Activated T-cell treated with anti-CD3 and anti-CD28 coated beads for 24 hours (primary cell): Measurements from ENCODE around the gene UQCRC1.
"Not testable (repeated sequence)": the region's sequence is repeated elsewhere in the genome, so short reads cannot be mapped to it uniquely, and the experiment has no call there.

Experiments used
- DNase-seq: peaks from one replicate; pipeline ENCODE4 v3.0.0-alpha.2; 2020; ENCODE audit warnings: low read depth

UQCRC1 gene

DNA sequence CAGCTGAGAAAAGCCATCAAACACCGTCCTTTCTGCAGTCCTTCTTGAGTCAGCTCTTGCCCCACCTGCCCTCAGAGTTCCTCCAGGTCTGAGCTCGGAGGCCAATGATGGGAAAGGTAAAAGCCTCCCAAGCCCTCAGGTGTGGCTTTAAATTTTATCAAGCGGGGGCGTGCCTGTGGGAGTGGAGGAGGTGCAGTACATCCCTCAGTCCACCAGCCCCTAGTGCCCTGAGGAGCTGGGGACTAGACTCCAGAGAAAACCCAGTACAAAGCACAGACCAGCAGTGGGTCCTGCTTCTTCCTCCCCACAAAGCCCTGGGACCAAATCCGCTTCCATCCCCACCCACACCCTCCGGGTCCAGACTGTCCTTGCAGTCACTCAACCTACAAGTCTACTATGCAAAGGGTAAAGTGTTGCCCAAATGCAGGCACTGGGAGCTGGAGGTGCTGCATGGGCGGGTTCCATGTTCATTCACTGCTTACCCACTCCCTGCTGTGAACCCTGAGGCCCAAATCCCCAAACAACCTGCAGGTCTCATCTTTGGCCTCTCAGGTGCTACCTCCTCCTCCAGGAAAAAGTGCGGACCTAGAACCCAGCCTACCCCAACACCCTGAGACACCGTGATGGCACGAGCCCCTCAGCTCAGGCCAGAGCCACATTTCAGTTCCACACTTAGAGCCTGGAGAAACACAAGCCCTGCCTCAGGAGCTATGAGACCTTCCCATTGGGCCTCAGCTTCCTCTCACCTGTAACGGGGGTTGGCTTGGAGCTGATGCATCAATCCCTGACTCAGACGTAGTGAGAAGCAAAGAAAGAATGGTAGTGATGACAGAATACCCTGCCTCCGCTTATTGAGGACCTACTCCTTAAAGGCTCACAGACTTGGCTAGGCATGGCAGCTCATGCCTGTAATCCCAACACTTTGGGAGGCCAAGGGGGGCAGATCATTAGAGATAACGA is 55.3 kb downstream of the UQCRC1 start:
- DNase-seq: no peak

DNA sequence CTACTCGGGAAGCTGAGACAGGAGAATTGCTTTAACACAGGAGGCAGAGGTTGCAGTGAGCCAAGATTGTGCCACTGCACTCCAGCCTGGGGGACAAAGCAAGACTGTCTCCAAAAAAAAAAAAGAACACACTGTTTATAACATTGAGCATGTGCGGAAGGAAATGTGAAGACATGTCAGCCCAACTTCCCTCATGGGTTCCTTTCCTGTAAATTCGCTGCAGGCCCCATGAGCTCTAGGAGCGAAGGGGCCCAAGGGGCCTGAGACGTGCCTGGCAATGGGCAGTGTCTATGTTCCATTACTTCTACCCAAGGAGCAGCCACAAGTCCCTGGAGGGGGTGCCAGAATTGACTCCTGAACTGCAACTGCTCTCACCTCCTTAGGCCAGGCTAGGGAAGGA is 56.1 kb downstream of the UQCRC1 start:
- DNase-seq: no peak

DNA sequence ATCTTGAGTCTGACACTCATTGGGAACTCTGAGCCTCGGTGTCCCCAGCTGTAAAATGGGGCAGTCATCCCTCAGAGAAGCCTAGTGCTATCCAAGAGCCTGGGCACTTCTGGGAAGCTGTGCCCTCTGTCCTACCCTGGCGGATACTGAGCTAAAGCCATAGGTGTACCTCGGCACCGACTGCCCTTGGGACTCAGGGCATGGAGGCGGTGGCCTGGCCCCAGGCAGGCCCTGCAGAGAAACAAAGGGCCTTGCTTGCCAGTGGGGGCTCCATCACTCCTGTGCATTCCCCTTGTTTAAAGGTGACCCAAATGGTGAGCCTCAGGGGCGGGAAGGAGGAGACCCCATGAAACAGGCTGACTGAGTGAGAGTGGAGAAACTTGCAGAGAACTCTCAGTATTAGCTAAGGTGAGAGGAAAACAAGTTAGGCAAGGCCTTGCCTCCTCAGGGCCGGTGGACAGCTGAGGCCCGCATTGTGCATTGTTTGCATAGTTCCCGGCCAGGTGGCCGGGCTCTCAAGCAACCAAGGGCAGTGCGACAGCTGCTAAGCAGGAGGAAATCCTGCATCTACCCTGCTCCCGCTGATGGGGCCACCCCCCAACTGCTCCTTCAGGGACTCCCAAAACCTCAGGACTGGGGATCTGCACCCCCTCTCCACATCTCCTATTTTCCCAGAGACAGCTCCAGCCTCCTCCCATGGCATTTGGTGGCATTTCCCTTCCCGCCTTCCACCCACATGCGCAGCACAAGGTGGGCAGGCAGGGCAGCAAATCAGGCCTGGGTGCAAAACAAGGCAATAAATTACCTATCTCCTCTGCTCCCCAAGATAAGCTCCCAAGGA is 57.1 kb downstream of the UQCRC1 start:
- no peak for DNase-seq

DNA sequence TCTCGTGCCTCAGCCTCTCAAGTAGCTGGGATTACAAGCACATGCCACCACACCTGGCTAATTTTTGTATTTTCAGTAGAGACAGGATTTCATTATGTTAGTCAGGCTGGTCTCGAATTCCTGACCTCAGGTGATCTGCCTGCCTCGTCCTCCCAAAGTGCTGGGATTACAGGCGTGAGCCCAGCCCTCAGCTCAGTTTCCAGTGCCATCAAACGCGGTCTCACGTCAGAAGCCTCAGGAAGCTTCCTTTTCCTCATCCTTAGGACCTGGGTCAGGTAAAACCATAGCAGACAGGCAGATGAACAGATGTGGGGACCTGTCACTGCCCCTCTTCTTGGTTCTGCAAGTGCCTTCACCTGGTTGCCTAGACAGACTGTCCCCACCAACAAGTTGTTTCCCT is 57.8 kb downstream of the UQCRC1 start:
- not testable (repeated sequence) for DNase-seq
